Measurements from ENCODE around the gene CTR9. TPM values are rescaled to one million over a fixed set of nuclear protein-coding genes. Genes with fewer than 3 reads are reported as not detected.

The CTR9 gene
- total RNA-seq, 1 experiment from 2014 or later = 45.9 TPM

GRCh38 chr11:10796191-10796590, 45.1 kb downstream of the CTR9 start:
- H3K27ac ChIP-seq (ENCODE audit: low read depth, low read length, poor library complexity, severe bottlenecking) = no peak overlapping the region
- CTCF ChIA-PET = no interaction called here
- H3K36me3 ChIP-seq (ENCODE audit: insufficient read depth, low read length, poor library complexity, severe bottlenecking) = peaks cover 56% of the 10 kb centered on the region

GRCh38 chr11:10797001-10797400, 46.0 kb downstream of the CTR9 start:
- intact Hi-C loops (cut with micrococcal nuclease; ENCODE audit: unreplicated experiment) = loop anchor here (10.0 kb wide), 2 partner anchors 358 to 988 kb away; no protein-coding TSS in a partner anchor
- no peak for TF ChIP-seq CTCF (conservative IDR thresholded peaks at IDR 0.05; ENCODE audit: low read depth, low read length)
- TF ChIP-seq EZH2 (IDR thresholded peaks at IDR 0.05; ENCODE audit: borderline replicate concordance, low read depth, low read length, poor library complexity, severe bottlenecking) = no peak
- H3K4me1 ChIP-seq (ENCODE audit: insufficient read depth, low read length, poor library complexity, severe bottlenecking) = no peaks in the 10 kb centered on the region
- POLR2A ChIA-PET (ENCODE audit: low non-redundant PET) = no interaction called here
- BruUV-seq (replicated peaks) = TSS peak; percentile 23
- no peaks in the 10 kb centered on the region for H3K9me3 ChIP-seq (ENCODE audit: low read depth, low read length, poor library complexity, severe bottlenecking)
- H3K4me3 ChIP-seq (ENCODE audit: low read depth, low read length, poor library complexity, severe bottlenecking) = no peak overlapping the region
- no peak overlapping the region for H3K27ac ChIP-seq (ENCODE audit: low read depth, low read length, poor library complexity, severe bottlenecking)
- H3K27me3 ChIP-seq (replicated peaks; ENCODE audit: insufficient read depth, low read depth, low read length, poor library complexity) = no peaks in the 10 kb centered on the region
- peaks cover 64% of the 10 kb centered on the region for H3K36me3 ChIP-seq (ENCODE audit: insufficient read depth, low read length, poor library complexity, severe bottlenecking)
- CTCF ChIA-PET = no interaction called here
- no peak for DNase-seq (ENCODE audit: low spot score)

More at GRCh38 chr11:10796191-10796590, 45.1 kb downstream of the CTR9 start:
- POLR2A ChIA-PET (ENCODE audit: low non-redundant PET) = interaction anchor here (0.6 to 1.4 kb wide), 2 partner anchors 13 to 62 kb away, joined by 3 to 4 read pairs; partner anchors contain the start of gene EIF4G2
- intact Hi-C loops (cut with micrococcal nuclease; ENCODE audit: unreplicated experiment) = loop anchor here (1.0 to 10.0 kb wide), 3 partner anchors 8 to 989 kb away; no protein-coding TSS in a partner anchor
- BruUV-seq (replicated peaks) = no TSS peak
- H3K4me3 ChIP-seq (ENCODE audit: low read depth, low read length, poor library complexity, severe bottlenecking) = no peak overlapping the region
- no peaks in the 10 kb centered on the region for H3K27me3 ChIP-seq (replicated peaks; ENCODE audit: insufficient read depth, low read depth, low read length, poor library complexity)
- H3K9me3 ChIP-seq (ENCODE audit: low read depth, low read length, poor library complexity, severe bottlenecking) = no peaks in the 10 kb centered on the region
- H3K4me1 ChIP-seq (ENCODE audit: insufficient read depth, low read length, poor library complexity, severe bottlenecking) = no peaks in the 10 kb centered on the region
- TF ChIP-seq CTCF (conservative IDR thresholded peaks at IDR 0.05; ENCODE audit: low read depth, low read length) (no peak), EZH2 (IDR thresholded peaks at IDR 0.05; ENCODE audit: borderline replicate concordance, low read depth, low read length, poor library complexity, severe bottlenecking) (no peak)
- no peak for DNase-seq (ENCODE audit: low spot score)

GRCh38 chr11:10797531-10797930, 46.5 kb downstream of the CTR9 start:
- no peak overlapping the region for H3K27ac ChIP-seq (ENCODE audit: low read depth, low read length, poor library complexity, severe bottlenecking)
- TF ChIP-seq CTCF (conservative IDR thresholded peaks at IDR 0.05; ENCODE audit: low read depth, low read length) (no peak), EZH2 (IDR thresholded peaks at IDR 0.05; ENCODE audit: borderline replicate concordance, low read depth, low read length, poor library complexity, severe bottlenecking) (no peak)

More at GRCh38 chr11:10797531-10797930, 46.5 kb downstream of the CTR9 start:
- no peak for DNase-seq (ENCODE audit: low spot score)
- ChIA-PET CTCF (no interaction called here), POLR2A (ENCODE audit: low non-redundant PET) (interaction anchor here (1.7 kb wide), 1 partner anchor 12 kb away, joined by 6 read pairs; the partner anchor contains the start of gene EIF4G2)
- H3K4me1 ChIP-seq (ENCODE audit: insufficient read depth, low read length, poor library complexity, severe bottlenecking) = no peaks in the 10 kb centered on the region
- no peak overlapping the region for H3K4me3 ChIP-seq (ENCODE audit: low read depth, low read length, poor library complexity, severe bottlenecking)
- H3K9me3 ChIP-seq (ENCODE audit: low read depth, low read length, poor library complexity, severe bottlenecking) = no peaks in the 10 kb centered on the region
- intact Hi-C loops (cut with micrococcal nuclease; ENCODE audit: unreplicated experiment) = loop anchor here (10.0 kb wide), 2 partner anchors 357 to 987 kb away; no protein-coding TSS in a partner anchor
- no TSS peak for BruUV-seq (replicated peaks)
- peaks cover 69% of the 10 kb centered on the region for H3K36me3 ChIP-seq (ENCODE audit: insufficient read depth, low read length, poor library complexity, severe bottlenecking)
- no peaks in the 10 kb centered on the region for H3K27me3 ChIP-seq (replicated peaks; ENCODE audit: insufficient read depth, low read depth, low read length, poor library complexity)

Measured in A673 (cell line).